Endothelial cell of umbilical vein (primary cell): ENCODE measurements around the gene SFXN3. TPM values are rescaled to one million over a fixed set of nuclear protein-coding genes. Genes with fewer than 3 reads are reported as not detected.

Experiments used
- BruUV-seq: library from RNA; stranded (reverse); fragments of 400-500 nt; replicated peaks from 2 replicates; lab custom pipeline; 2021; lab: Mats Ljungman, UMichigan
- CTCF ChIA-PET: fragments of 300-600, 350-600 bp; sonication (Branson Sonifier 250); formaldehyde crosslinking; loops from one replicate; lab custom pipeline; 2021; ENCODE audit warnings: antibody characterized with exemption, inconsistent platforms; lab: Charles Lee
- POLR2A ChIA-PET: fragments of 300-600, 350-600 bp; sonication (Branson Sonifier 250); formaldehyde crosslinking; loops from one replicate; lab custom pipeline; 2021; ENCODE audit warnings: antibody characterized with exemption, inconsistent platforms; lab: Charles Lee
- DNase-seq: peaks from one replicate; pipeline ENCODE4 v3.0.0-alpha.2; 2011; ENCODE audit warnings: low read depth, low spot score
- FAIRE-seq: peaks from 2 replicates; lab custom pipeline; 2011; peaks lifted over from hg19 to GRCh38; lab: Jason Lieb, UNC
- H2AFZ ChIP-seq: 2 replicates; pipeline ENCODE4 v1.6.0; 2012; ENCODE audit warnings: low read depth, low read length, control low read depth, inconsistent platforms
- H3K27ac ChIP-seq: 2 replicates; pipeline ENCODE4 v1.5.1; 2011; ENCODE audit warnings: low read depth, mild to moderate bottlenecking, control low read depth, low read length, moderate library complexity; ENCODE audit not compliant: insufficient read depth
- H3K27me3 ChIP-seq, 2 experiments: 2 replicates each; pipeline versions ENCODE4 v1.6.0 to v1.6.1; 2011; ENCODE audit warnings: low read length in 2 of 2, mixed read lengths in 1 of 2; ENCODE audit not compliant: control insufficient read depth in 2 of 2, insufficient read depth in 2 of 2
- H3K36me3 ChIP-seq, 2 experiments: 2 replicates in 1 of 2; 3 replicates in 1 of 2; pipeline ENCODE4 v1.5.1; 2011; ENCODE audit warnings: low read length in 2 of 2, mild to moderate bottlenecking in 1 of 2, moderate library complexity in 1 of 2; ENCODE audit not compliant: control insufficient read depth in 2 of 2, insufficient read depth in 2 of 2; ENCODE audit errors: extremely low read depth in 1 of 2
- H3K4me1 ChIP-seq: 3 replicates; pipeline ENCODE4 v1.5.1; 2011; ENCODE audit warnings: mild to moderate bottlenecking, low read length; ENCODE audit not compliant: control insufficient read depth, insufficient read depth; ENCODE audit errors: extremely low read depth
- H3K4me2 ChIP-seq: 2 replicates; pipeline ENCODE4 v1.6.1; 2011; ENCODE audit warnings: low read length, control low read depth, mixed read lengths; ENCODE audit not compliant: insufficient read depth
- H3K4me3 ChIP-seq, 3 experiments: fragments of 200-600 bp in 1 of 3; sonication (generic), shearing (Covaris generic) in 1 of 3; replicated peaks in 1 of 3; 2 replicates each; pipeline ENCODE4 v1.5.1; 2011 to 2016; ENCODE audit warnings: control low read depth in 3 of 3, low read length in 3 of 3, mild to moderate bottlenecking in 2 of 3, inconsistent platforms in 1 of 3, low read depth in 1 of 3, moderate library complexity in 1 of 3; ENCODE audit not compliant: insufficient read depth in 1 of 3
- H3K79me2 ChIP-seq: 2 replicates; pipeline ENCODE4 v1.6.0; 2012; ENCODE audit warnings: low read length, inconsistent platforms; ENCODE audit not compliant: control insufficient read depth, insufficient read depth
- H3K9ac ChIP-seq: replicated peaks from 2 replicates; pipeline ENCODE3; 2011; ENCODE audit warnings: low read length, control low read depth; ENCODE audit not compliant: insufficient read depth; ENCODE audit errors: extremely low read depth
- H3K9me1 ChIP-seq: replicated peaks from 3 replicates; pipeline ENCODE4 v1.6.0; 2011; ENCODE audit warnings: mild to moderate bottlenecking, low read length; ENCODE audit not compliant: control insufficient read depth, insufficient read depth; ENCODE audit errors: extremely low read depth
- H3K9me3 ChIP-seq: replicated peaks from 2 replicates; pipeline ENCODE4 v1.5.1; 2012; ENCODE audit warnings: low read length, inconsistent platforms; ENCODE audit not compliant: control insufficient read depth, insufficient read depth
- H4K20me1 ChIP-seq: replicated peaks from 2 replicates; pipeline ENCODE3; 2011; ENCODE audit warnings: mild to moderate bottlenecking, low read length; ENCODE audit not compliant: control insufficient read depth, insufficient read depth; ENCODE audit errors: extremely low read depth
- EZH2 ChIP-seq: IDR thresholded peaks from 2 replicates; pipeline ENCODE4 v1.6.1; 2012; ENCODE audit warnings: borderline replicate concordance, low read depth, mild to moderate bottlenecking, moderate library complexity, low read length, inconsistent platforms; ENCODE audit not compliant: severe bottlenecking
- FOS ChIP-seq: IDR thresholded peaks from 2 replicates; pipeline ENCODE4 v1.6.1; 2011; ENCODE audit warnings: mild to moderate bottlenecking, low read length, moderate library complexity, borderline replicate concordance; ENCODE audit not compliant: insufficient read depth
- GATA2 ChIP-seq: IDR thresholded peaks from 2 replicates; pipeline ENCODE4 v1.7.0; 2011; ENCODE audit warnings: low read depth, mild to moderate bottlenecking, moderate library complexity, mixed read lengths, low read length; ENCODE audit not compliant: insufficient read length, insufficient read depth
- JUN ChIP-seq: IDR thresholded peaks from 2 replicates; pipeline ENCODE4 v1.6.1; 2011; ENCODE audit warnings: borderline replicate concordance, low read depth; ENCODE audit not compliant: insufficient read length, insufficient read depth
- MYC ChIP-seq: IDR thresholded peaks from one replicate; pipeline ENCODE4 v1.6.1; 2011; ENCODE audit warnings: mild to moderate bottlenecking, low read depth, low read length
- POLR2A ChIP-seq: IDR thresholded peaks from 2 replicates; pipeline ENCODE4 v1.6.1; 2012; ENCODE audit warnings: low read depth, mild to moderate bottlenecking, control low read depth, low read length
- POLR2AphosphoS5 ChIP-seq: IDR thresholded peaks from 2 replicates; pipeline ENCODE4 v1.6.1; 2012; ENCODE audit warnings: low read depth, mild to moderate bottlenecking, control low read depth, low read length, moderate library complexity; ENCODE audit not compliant: insufficient read depth
- dilution Hi-C: fragments of 300-500 bp; cut with MboI; formaldehyde crosslinking; loops from one replicate; pipeline ENCODE4 v1.15.0; 2019; ENCODE audit warnings: low sequenced_read_pairs; ENCODE audit not compliant: extremely low pct_ligation_motif_present
- intact Hi-C: fragments of 100-400 bp; cut with micrococcal nuclease; formaldehyde crosslinking; loops from one replicate; pipeline ENCODE4 v1.10.0; 2022
- polyA plus RNA-seq, 4 experiments: library from polyadenylated mRNA; depleted of rRNA in 3 of 4; stranded (reverse) in 3 of 4; unstranded in 1 of 4; fragments of >200 nt; gene quantifications; 2 replicates each; pipeline versions ENCODE4 v1.2.1 to v1.2.3, GENCODE V29; 2011 to 2012; ENCODE audit warnings: missing spikeins in 1 of 4
- total RNA-seq: library from RNA; stranded (reverse); gene quantifications from 2 replicates; pipeline ENCODE4 v1.2.3, GENCODE V29; 2021
- TF ChIP-seq, protein P1 (sequence below): IDR thresholded peaks from 2 replicates; pipeline ENCODE4 v1.6.1; 2011; ENCODE audit not compliant: insufficient read depth, insufficient read length
- TF ChIP-seq, protein P2 (sequence below), 2 donors: IDR thresholded peaks; 1 replicate in 1 of 2; 2 replicates in 1 of 2; pipeline ENCODE4 v1.5.1; 2011; ENCODE audit warnings: low read length in 2 of 2, mild to moderate bottlenecking in 2 of 2, moderate library complexity in 2 of 2, control low read depth in 1 of 2, inconsistent platforms in 1 of 2, low read depth in 1 of 2; ENCODE audit not compliant: insufficient read depth in 1 of 2; ENCODE audit errors: extremely low read depth in 1 of 2

Gene SFXN3
- total and polyA plus RNA-seq, 2 donors (not counting 3 experiments of a cell fraction or from before 2014, with no cell fraction given): 83.1 to 117 TPM

DNA sequence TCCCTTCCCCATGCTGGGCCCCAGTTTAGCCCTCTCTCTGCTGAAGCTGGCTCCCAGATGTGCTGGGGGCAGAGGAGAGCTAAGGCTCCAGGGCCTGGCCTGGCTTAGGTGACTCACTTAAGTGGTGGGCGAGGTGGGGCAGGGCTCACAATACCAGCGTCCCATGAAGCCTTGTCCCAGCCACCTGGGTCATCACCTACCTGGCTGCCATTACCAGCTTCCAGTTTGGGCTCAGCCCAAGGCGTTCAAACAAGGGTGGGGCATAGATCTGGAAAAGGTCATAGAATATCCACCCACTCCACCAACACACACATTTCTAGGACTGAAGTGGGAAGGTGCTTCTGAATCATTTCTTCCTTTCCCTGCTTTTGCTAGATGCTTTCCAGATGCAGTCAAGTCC lies 39.1 kb downstream of the SFXN3 start:
- H3K79me2 ChIP-seq: no peaks in the 10 kb centered on the region
- no peaks in the 10 kb centered on the region for H3K9me3 ChIP-seq
- TF ChIP-seq POLR2A (no peak), EZH2 (no peak), POLR2AphosphoS5 (no peak), GATA2 (no peak), FOS (no peak), JUN (no peak), MYC (no peak)
- TF ChIP-seq, protein P1, sequence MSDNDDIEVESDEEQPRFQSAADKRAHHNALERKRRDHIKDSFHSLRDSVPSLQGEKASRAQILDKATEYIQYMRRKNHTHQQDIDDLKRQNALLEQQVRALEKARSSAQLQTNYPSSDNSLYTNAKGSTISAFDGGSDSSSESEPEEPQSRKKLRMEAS: no peak
- TF ChIP-seq, protein P2, sequence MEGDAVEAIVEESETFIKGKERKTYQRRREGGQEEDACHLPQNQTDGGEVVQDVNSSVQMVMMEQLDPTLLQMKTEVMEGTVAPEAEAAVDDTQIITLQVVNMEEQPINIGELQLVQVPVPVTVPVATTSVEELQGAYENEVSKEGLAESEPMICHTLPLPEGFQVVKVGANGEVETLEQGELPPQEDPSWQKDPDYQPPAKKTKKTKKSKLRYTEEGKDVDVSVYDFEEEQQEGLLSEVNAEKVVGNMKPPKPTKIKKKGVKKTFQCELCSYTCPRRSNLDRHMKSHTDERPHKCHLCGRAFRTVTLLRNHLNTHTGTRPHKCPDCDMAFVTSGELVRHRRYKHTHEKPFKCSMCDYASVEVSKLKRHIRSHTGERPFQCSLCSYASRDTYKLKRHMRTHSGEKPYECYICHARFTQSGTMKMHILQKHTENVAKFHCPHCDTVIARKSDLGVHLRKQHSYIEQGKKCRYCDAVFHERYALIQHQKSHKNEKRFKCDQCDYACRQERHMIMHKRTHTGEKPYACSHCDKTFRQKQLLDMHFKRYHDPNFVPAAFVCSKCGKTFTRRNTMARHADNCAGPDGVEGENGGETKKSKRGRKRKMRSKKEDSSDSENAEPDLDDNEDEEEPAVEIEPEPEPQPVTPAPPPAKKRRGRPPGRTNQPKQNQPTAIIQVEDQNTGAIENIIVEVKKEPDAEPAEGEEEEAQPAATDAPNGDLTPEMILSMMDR (IDR thresholded peaks at IDR 0.05; ENCODE audit: extremely low read depth in 1 of 2, insufficient read depth in 1 of 2, low read depth in 1 of 2, low read length in 2 of 2): no peak
- H3K4me3 ChIP-seq: no peak overlapping the region
- no peak overlapping the region for H2AFZ ChIP-seq
- H3K4me1 ChIP-seq: peaks cover 18% of the 10 kb centered on the region
- H3K27me3 ChIP-seq: peaks cover 10 to 17% of the 10 kb centered on the region in 2 experiments
- no peaks in the 10 kb centered on the region for H4K20me1 ChIP-seq
- no peak overlapping the region for H3K27ac ChIP-seq
- intact Hi-C loops (loop anchor here (2.0 kb wide), 1 partner anchor 13 kb away; no protein-coding TSS in a partner anchor), dilution Hi-C loops (no loop called here)
- no peaks in the 10 kb centered on the region for H3K36me3 ChIP-seq
- no peaks in the 10 kb centered on the region for H3K9me1 ChIP-seq
- H3K4me2 ChIP-seq: no peak overlapping the region
- FAIRE-seq: no peak
- DNase-seq: no peak
- no peak overlapping the region for H3K9ac ChIP-seq
- CTCF ChIA-PET: interaction anchor here (0.8 to 13.1 kb wide), 6 partner anchors 10 to 51 kb away, joined by 3 to 290 read pairs (median 24); no protein-coding TSS in a partner anchor
- no TSS peak for BruUV-seq
- POLR2A ChIA-PET: no interaction called here
